H4 (cell line): ENCODE results near the gene SSRP1. TPM values are rescaled to one million over a fixed set of nuclear protein-coding genes. Genes with fewer than 3 reads are reported as not detected.

Source experiments
- DNase-seq: peaks from one replicate; pipeline ENCODE4 v3.0.0-alpha.2; 2015; ENCODE audit warnings: low spot score
- total RNA-seq: library from RNA; depleted of rRNA; stranded (reverse); fragments of >200 nt; shearing (Covaris generic); gene quantifications from 2 replicates; pipeline ENCODE4 v1.2.3, GENCODE V29; 2014

SSRP1 gene
- total RNA-seq, 1 experiment from 2014 or later: 145 TPM

- no peak for DNase-seq
Observed at GRCh38 chr11:57359396-57359795, 23.7 kb upstream of the SSRP1 start.

GRCh38 chr11:57358991-57359390 lies 23.3 kb upstream of the SSRP1 start:
- no peak for DNase-seq

GRCh38 chr11:57358543-57358961 lies 22.9 kb upstream of the SSRP1 start:
- DNase-seq: no peak

- no peak for DNase-seq
Observed at GRCh38 chr11:57357856-57358255, 22.2 kb upstream of the SSRP1 start.

GRCh38 chr11:57357310-57357709 lies 21.6 kb upstream of the SSRP1 start:
- DNase-seq: no peak

- no peak for DNase-seq
Observed at GRCh38 chr11:57356268-57356667, 20.6 kb upstream of the SSRP1 start.

- no peak for DNase-seq
Observed at GRCh38 chr11:57354699-57355098, 19.0 kb upstream of the SSRP1 start.

GRCh38 chr11:57353852-57354251 lies 18.2 kb upstream of the SSRP1 start:
- no peak for DNase-seq

- no peak for DNase-seq
Observed at GRCh38 chr11:57353446-57353845, 17.8 kb upstream of the SSRP1 start.

- no peak for DNase-seq
Observed at GRCh38 chr11:57353036-57353435, 17.3 kb upstream of the SSRP1 start.

- no peak for DNase-seq
Observed at GRCh38 chr11:57349491-57350274, 14.0 kb upstream of the SSRP1 start.

- DNase-seq: no peak
Observed at GRCh38 chr11:57348636-57349313, 13.1 kb upstream of the SSRP1 start.

GRCh38 chr11:57348052-57348451 lies 12.4 kb upstream of the SSRP1 start:
- no peak for DNase-seq

- no peak for DNase-seq
Observed at GRCh38 chr11:57347336-57347735, 11.6 kb upstream of the SSRP1 start.

- peak; percentile 66 for DNase-seq
Observed at GRCh38 chr11:57345555-57346211, 10.0 kb upstream of the SSRP1 start.

- DNase-seq: no peak
Observed at GRCh38 chr11:57344826-57345225, 9.1 kb upstream of the SSRP1 start.

GRCh38 chr11:57343825-57344224 lies 8.1 kb upstream of the SSRP1 start:
- no peak for DNase-seq

GRCh38 chr11:57342702-57343101 lies 7.0 kb upstream of the SSRP1 start:
- no peak for DNase-seq

- DNase-seq: no peak
Observed at GRCh38 chr11:57341250-57341808, 5.6 kb upstream of the SSRP1 start.

- DNase-seq: no peak
Observed at GRCh38 chr11:57340039-57340615, 4.4 kb upstream of the SSRP1 start.

- DNase-seq: no peak
Observed at GRCh38 chr11:57339328-57339727, 3.6 kb upstream of the SSRP1 start.

GRCh38 chr11:57338142-57338541 lies 2.5 kb upstream of the SSRP1 start, which contains the start of gene P2RX3:
TSS of gene P2RX3 (plus strand) at chr11:57338352. CDS start at chr11:57338551, 199 bp downstream.
- DNase-seq: no peak
